ENCODE results near the gene GALNT10.

GALNT10 gene

DNA sequence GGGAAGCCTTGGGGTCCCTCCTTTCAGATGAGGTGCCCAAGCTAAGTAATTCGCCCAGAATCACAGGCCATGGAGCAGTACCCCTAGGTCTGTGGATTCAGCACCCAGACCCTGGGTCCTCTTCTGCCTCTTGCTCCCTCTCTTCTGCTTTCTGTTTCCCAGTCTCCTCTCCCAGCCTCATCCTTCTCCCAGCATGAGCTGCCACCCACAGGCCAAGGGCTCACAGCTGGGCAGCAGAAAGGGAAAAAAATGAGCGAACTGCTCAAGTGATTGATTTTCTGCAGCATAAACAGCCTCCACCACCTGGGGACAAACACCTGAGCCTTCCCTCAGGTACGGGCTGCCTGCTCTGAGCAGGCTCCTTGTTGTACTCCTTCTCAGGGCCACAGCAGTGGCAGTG, 141.4 kb downstream of the GALNT10 start:
- H3K4me2 ChIP-seq (ENCODE audit: low read length) = no peak overlapping the region
- H3K79me2 ChIP-seq (ENCODE audit: control insufficient read depth, insufficient read depth, low read length, poor library complexity) = no peaks in the 10 kb centered on the region
- H2BK5ac ChIP-seq (ENCODE audit: low read depth, low read length, poor library complexity) = no peak overlapping the region
- no peak overlapping the region for H2AK5ac ChIP-seq (ENCODE audit: low read length)
- no peaks in the 10 kb centered on the region for H3K27me3 ChIP-seq (ENCODE audit: insufficient read depth, low read length)
- H3K4ac ChIP-seq (ENCODE audit: low read depth, low read length) = no peak overlapping the region
- no peak overlapping the region for H3K14ac ChIP-seq (ENCODE audit: low read length)
- H3K23ac ChIP-seq (ENCODE audit: low read length) = no peak overlapping the region
- H3K27ac ChIP-seq (ENCODE audit: low read depth, low read length) = no peak overlapping the region
- no peak overlapping the region for H3K9ac ChIP-seq (ENCODE audit: low read length)
- H3K4me1 ChIP-seq (ENCODE audit: control insufficient read depth in 1 of 2, insufficient read depth in 2 of 2, low read length in 2 of 2) = no peaks in the 10 kb centered on the region
- H2AFZ ChIP-seq (ENCODE audit: insufficient read depth, low read length, poor library complexity) = no peak overlapping the region
- no peak overlapping the region for H4K91ac ChIP-seq (ENCODE audit: low read depth, low read length)
- no peak overlapping the region for H3K4me3 ChIP-seq (ENCODE audit: low read depth, low read length)
- no peaks in the 10 kb centered on the region for H3K79me1 ChIP-seq (ENCODE audit: low read length)
- H4K8ac ChIP-seq (ENCODE audit: low read depth, low read length) = no peak overlapping the region
- DNase-seq = no peak
- H2BK12ac ChIP-seq (ENCODE audit: low read length) = no peak overlapping the region
- peaks cover 18 to 44% of the 10 kb centered on the region in 2 experiments for H3K36me3 ChIP-seq (ENCODE audit: control insufficient read depth in 1 of 2, insufficient read depth in 2 of 2, low read length in 2 of 2)
- H2BK120ac ChIP-seq (ENCODE audit: insufficient read depth, low read length, poor library complexity) = no peak overlapping the region
- no peak overlapping the region for H3K18ac ChIP-seq (ENCODE audit: low read length)
- WGBS (ENCODE audit: extremely low coverage, insufficient coverage, insufficient read length) = no CpG with 5 or more reads among the region's 3 CpGs
- no peaks in the 10 kb centered on the region for H3K9me3 ChIP-seq (ENCODE audit: insufficient read depth, low read depth, low read length)
- no peak overlapping the region for H4K12ac ChIP-seq (ENCODE audit: low read depth, low read length)

DNA sequence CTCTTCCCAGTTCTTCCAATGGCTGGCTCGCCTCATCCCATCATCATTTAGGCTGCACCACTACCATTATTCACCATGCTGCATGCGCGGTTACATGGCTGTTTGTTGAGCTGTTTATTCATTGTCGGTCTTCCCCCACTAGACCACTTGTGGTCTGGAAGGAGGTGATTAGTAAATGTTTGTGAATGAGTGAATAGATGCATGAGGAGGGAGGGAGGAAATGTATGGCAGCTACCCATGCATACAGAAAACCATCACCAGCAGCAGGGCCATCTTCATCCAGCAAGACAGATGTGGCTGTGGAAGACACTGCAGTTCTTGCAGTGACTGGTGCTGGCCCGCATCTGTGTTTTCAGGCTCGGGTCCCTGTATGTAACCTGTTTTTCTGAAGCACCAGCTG, 141.9 kb downstream of the GALNT10 start:
- Histone ChIP-seq H3K18ac (ENCODE audit: low read length) (no peak overlapping the region), H2AFZ (ENCODE audit: insufficient read depth, low read length, poor library complexity) (no peak overlapping the region), H4K8ac (ENCODE audit: low read depth, low read length) (no peak overlapping the region), H3K23ac (ENCODE audit: low read length) (no peak overlapping the region), H2BK5ac (ENCODE audit: low read depth, low read length, poor library complexity) (no peak overlapping the region), H3K27ac (ENCODE audit: low read depth, low read length) (no peak overlapping the region), H3K4me2 (ENCODE audit: low read length) (no peak overlapping the region), H2BK120ac (ENCODE audit: insufficient read depth, low read length, poor library complexity) (no peak overlapping the region), H3K14ac (ENCODE audit: low read length) (no peak overlapping the region), H3K4me3 (ENCODE audit: low read depth, low read length) (no peak overlapping the region), H2BK12ac (ENCODE audit: low read length) (no peak overlapping the region), H3K4me1 (ENCODE audit: control insufficient read depth in 1 of 2, insufficient read depth in 2 of 2, low read length in 2 of 2) (no peaks in the 10 kb centered on the region), H3K4ac (ENCODE audit: low read depth, low read length) (no peak overlapping the region), H4K12ac (ENCODE audit: low read depth, low read length) (no peak overlapping the region), H3K27me3 (ENCODE audit: insufficient read depth, low read length) (no peaks in the 10 kb centered on the region), H3K79me1 (ENCODE audit: low read length) (no peaks in the 10 kb centered on the region), H4K91ac (ENCODE audit: low read depth, low read length) (no peak overlapping the region), H3K79me2 (ENCODE audit: control insufficient read depth, insufficient read depth, low read length, poor library complexity) (no peaks in the 10 kb centered on the region), H2AK5ac (ENCODE audit: low read length) (no peak overlapping the region), H3K9me3 (ENCODE audit: insufficient read depth, low read depth, low read length) (no peaks in the 10 kb centered on the region), H3K9ac (ENCODE audit: low read length) (no peak overlapping the region), H3K36me3 (ENCODE audit: control insufficient read depth in 1 of 2, insufficient read depth in 2 of 2, low read length in 2 of 2) (peaks cover 18 to 47% of the 10 kb centered on the region in 2 experiments)
- DNase-seq = no peak
- WGBS (ENCODE audit: extremely low coverage, insufficient coverage, insufficient read length) = no CpG with 5 or more reads among the region's 6 CpGs

DNA sequence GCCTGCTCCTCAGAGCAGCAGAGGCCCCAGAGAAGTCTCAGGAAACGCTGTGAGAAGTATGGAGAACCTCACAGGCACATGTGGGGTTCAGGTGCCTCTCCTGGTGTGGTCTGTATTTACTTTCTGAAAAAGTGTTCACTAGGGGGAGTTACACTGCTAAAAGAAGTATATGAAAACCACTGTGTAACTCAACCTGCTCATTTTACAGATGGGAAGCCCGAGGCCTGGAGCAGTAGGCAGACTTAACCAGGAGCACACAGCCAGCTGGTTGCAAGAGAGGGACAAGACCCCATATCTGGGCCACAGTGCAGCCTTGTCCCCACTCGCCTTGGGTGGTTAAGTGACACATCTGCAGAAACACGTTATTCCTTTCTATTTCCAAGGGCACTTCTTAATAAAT, 142.5 kb downstream of the GALNT10 start:
- H3K79me2 ChIP-seq (ENCODE audit: control insufficient read depth, insufficient read depth, low read length, poor library complexity) = no peaks in the 10 kb centered on the region
- no peak overlapping the region for H4K91ac ChIP-seq (ENCODE audit: low read depth, low read length)
- no peaks in the 10 kb centered on the region for H3K9me3 ChIP-seq (ENCODE audit: insufficient read depth, low read depth, low read length)
- H3K79me1 ChIP-seq (ENCODE audit: low read length) = no peaks in the 10 kb centered on the region
- no peak overlapping the region for H2AK5ac ChIP-seq (ENCODE audit: low read length)
- no peak overlapping the region for H2BK120ac ChIP-seq (ENCODE audit: insufficient read depth, low read length, poor library complexity)
- WGBS (ENCODE audit: extremely low coverage, insufficient coverage, insufficient read length) = no CpG with 5 or more reads among the region's 4 CpGs
- H4K8ac ChIP-seq (ENCODE audit: low read depth, low read length) = no peak overlapping the region
- peaks cover 18 to 52% of the 10 kb centered on the region in 2 experiments for H3K36me3 ChIP-seq (ENCODE audit: control insufficient read depth in 1 of 2, insufficient read depth in 2 of 2, low read length in 2 of 2)
- H3K9ac ChIP-seq (ENCODE audit: low read length) = no peak overlapping the region
- H3K18ac ChIP-seq (ENCODE audit: low read length) = no peak overlapping the region
- H3K4me1 ChIP-seq (ENCODE audit: control insufficient read depth in 1 of 2, insufficient read depth in 2 of 2, low read length in 2 of 2) = no peaks in the 10 kb centered on the region
- no peak overlapping the region for H3K14ac ChIP-seq (ENCODE audit: low read length)
- no peak overlapping the region for H4K12ac ChIP-seq (ENCODE audit: low read depth, low read length)
- H3K4me2 ChIP-seq (ENCODE audit: low read length) = no peak overlapping the region
- no peak overlapping the region for H2AFZ ChIP-seq (ENCODE audit: insufficient read depth, low read length, poor library complexity)
- no peak overlapping the region for H2BK5ac ChIP-seq (ENCODE audit: low read depth, low read length, poor library complexity)
- DNase-seq = no peak
- H3K4ac ChIP-seq (ENCODE audit: low read depth, low read length) = no peak overlapping the region
- H2BK12ac ChIP-seq (ENCODE audit: low read length) = no peak overlapping the region
- no peak overlapping the region for H3K27ac ChIP-seq (ENCODE audit: low read depth, low read length)
- no peaks in the 10 kb centered on the region for H3K27me3 ChIP-seq (ENCODE audit: insufficient read depth, low read length)
- H3K23ac ChIP-seq (ENCODE audit: low read length) = no peak overlapping the region
- H3K4me3 ChIP-seq (ENCODE audit: low read depth, low read length) = no peak overlapping the region

DNA sequence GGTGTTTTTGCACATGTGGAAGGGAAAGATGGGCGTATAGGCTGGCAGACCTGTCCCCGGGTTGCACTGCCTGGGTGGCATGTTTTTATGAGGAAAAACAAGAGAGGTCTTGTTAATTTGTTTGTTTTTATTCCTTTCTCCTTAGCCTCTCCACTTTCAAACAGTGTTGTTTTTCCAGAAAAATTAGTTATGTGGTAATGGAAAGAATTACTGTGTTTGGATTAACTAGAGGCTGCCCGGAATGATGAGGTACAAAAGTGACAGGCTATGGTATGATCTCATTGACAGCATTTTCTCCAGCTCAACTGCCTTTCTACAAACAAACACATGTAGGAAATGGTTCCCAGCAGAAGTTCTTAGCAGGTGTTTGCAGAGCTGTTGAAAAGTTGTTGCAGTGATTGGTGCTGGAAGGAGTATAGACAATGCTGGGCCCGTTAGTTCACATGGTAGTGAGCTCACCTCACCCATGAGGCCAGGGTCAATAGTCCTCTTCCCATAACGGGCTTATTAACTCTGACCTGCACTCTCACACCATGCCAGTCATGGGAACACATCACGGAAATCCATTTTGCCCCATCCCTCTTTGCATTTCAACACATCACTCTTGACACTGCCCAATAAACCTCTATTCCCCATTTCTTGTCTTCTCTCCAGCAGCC, 144.0 kb downstream of the GALNT10 start:
- no peak overlapping the region for H3K27ac ChIP-seq (ENCODE audit: low read depth, low read length)
- H3K79me2 ChIP-seq (ENCODE audit: control insufficient read depth, insufficient read depth, low read length, poor library complexity) = no peaks in the 10 kb centered on the region
- no CpG with 5 or more reads among the region's 6 CpGs for WGBS (ENCODE audit: extremely low coverage, insufficient coverage, insufficient read length)
- H3K4me1 ChIP-seq (ENCODE audit: control insufficient read depth in 1 of 2, insufficient read depth in 2 of 2, low read length in 2 of 2) = no peaks in the 10 kb centered on the region
- peaks cover 18 to 54% of the 10 kb centered on the region in 2 experiments for H3K36me3 ChIP-seq (ENCODE audit: control insufficient read depth in 1 of 2, insufficient read depth in 2 of 2, low read length in 2 of 2)
- no peaks in the 10 kb centered on the region for H3K9me3 ChIP-seq (ENCODE audit: insufficient read depth, low read depth, low read length)
- DNase-seq = no peak
- H3K23ac ChIP-seq (ENCODE audit: low read length) = no peak overlapping the region
- no peak overlapping the region for H4K12ac ChIP-seq (ENCODE audit: low read depth, low read length)
- H3K4me2 ChIP-seq (ENCODE audit: low read length) = no peak overlapping the region
- H4K91ac ChIP-seq (ENCODE audit: low read depth, low read length) = no peak overlapping the region
- no peaks in the 10 kb centered on the region for H3K79me1 ChIP-seq (ENCODE audit: low read length)
- no peak overlapping the region for H2BK5ac ChIP-seq (ENCODE audit: low read depth, low read length, poor library complexity)
- no peak overlapping the region for H3K4me3 ChIP-seq (ENCODE audit: low read depth, low read length)
- H2BK120ac ChIP-seq (ENCODE audit: insufficient read depth, low read length, poor library complexity) = no peak overlapping the region
- no peak overlapping the region for H3K9ac ChIP-seq (ENCODE audit: low read length)
- H2AK5ac ChIP-seq (ENCODE audit: low read length) = no peak overlapping the region
- H4K8ac ChIP-seq (ENCODE audit: low read depth, low read length) = no peak overlapping the region
- no peak overlapping the region for H3K18ac ChIP-seq (ENCODE audit: low read length)
- no peak overlapping the region for H2BK12ac ChIP-seq (ENCODE audit: low read length)
- H3K14ac ChIP-seq (ENCODE audit: low read length) = no peak overlapping the region
- H3K4ac ChIP-seq (ENCODE audit: low read depth, low read length) = no peak overlapping the region
- H2AFZ ChIP-seq (ENCODE audit: insufficient read depth, low read length, poor library complexity) = no peak overlapping the region
- no peaks in the 10 kb centered on the region for H3K27me3 ChIP-seq (ENCODE audit: insufficient read depth, low read length)
